ENCODE data around the gene GTF2F1. TPM values are rescaled to one million over a fixed set of nuclear protein-coding genes. Genes with fewer than 3 reads are reported as not detected.
"Not testable (repeated sequence)": the region's sequence is repeated elsewhere in the genome, so short reads cannot be mapped to it uniquely, and the experiment has no call there.

Gene GTF2F1
- total RNA-seq, 2 donors from 2014 or later, result 53.8 to 56.1 TPM

DNA sequence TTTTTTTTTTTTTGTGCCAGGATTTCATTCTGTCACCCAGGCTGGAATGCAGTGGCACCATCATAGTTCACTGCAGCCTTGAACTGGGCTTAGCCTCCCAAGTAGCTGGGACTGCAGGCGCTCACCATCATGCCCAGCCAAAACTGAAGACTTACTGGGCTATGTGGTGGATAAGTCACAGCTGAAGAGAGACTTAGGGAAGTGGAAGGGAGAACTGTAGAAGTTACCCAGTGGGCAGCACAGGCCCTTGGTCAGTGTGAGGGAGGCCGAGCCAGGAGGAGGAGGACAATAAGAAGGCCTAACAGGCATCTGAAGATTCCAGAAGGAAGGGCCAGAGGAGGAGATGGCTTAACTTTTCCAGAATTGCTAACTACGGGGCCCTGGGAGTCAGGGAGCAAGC is 13.2 kb downstream of the GTF2F1 start:
- ATAC-seq (replicated peaks), result no peak
- Mint-ChIP-seq H3K4me3 (no peak overlapping the region), H3K4me1 (no peaks in the 10 kb centered on the region), H3K27me3 (no peaks in the 10 kb centered on the region), H3K27ac (no peak overlapping the region), H3K36me3 (ENCODE audit: low read depth) (peaks cover 64% of the 10 kb centered on the region), H3K9me3 (no peaks in the 10 kb centered on the region)

DNA sequence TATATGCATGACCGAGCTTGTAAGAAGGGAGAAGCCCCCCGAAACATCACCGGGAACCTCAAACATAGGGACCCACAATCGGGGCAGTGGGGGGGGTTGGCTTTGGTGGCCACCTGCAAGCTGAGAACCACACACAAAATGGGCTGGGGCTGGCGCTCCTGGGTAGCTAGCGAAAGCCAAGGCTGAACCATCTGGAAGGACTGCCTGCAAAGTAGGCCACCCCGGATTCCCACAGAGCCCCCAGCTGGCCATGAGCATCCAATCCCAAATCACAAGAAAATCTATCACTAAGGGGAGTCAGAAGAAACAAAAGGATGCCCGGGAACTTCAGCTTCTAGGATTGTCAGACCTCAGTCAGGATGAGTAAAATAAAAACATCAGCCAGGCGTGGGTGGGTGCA is 14.5 kb downstream of the GTF2F1 start:
- no peaks in the 10 kb centered on the region for H3K4me1 Mint-ChIP-seq

DNA sequence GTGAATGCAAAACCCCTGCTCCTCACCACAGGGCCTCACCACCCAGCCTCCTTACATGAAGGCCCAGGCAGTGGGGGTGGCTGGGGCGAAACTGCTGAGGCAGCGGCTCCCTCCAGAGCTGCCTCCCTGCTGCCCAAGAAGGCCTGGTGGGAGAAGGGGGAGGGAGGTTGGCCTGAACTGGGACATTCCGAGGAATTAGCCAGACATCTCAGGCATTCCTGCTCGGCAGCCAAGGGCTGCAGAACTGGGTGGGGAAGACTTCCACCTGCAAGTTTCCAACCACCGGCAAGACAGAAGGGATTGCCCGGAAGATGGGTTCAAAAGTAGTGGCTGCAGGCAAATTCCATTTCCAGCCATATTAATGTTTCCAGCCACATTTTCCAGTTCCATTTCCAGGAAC is 14.9 kb downstream of the GTF2F1 start:
- no peak overlapping the region for H3K4me3 Mint-ChIP-seq
- H3K4me1 Mint-ChIP-seq, result no peaks in the 10 kb centered on the region
- H3K9me3 Mint-ChIP-seq, result no peaks in the 10 kb centered on the region
- H3K27ac Mint-ChIP-seq, result no peak overlapping the region
- H3K36me3 Mint-ChIP-seq (ENCODE audit: low read depth), result peaks cover 48% of the 10 kb centered on the region
- no peaks in the 10 kb centered on the region for H3K27me3 Mint-ChIP-seq
- no peak for ATAC-seq (replicated peaks)

More for the DNA sequence above, 14.5 kb downstream of the GTF2F1 start:
- H3K4me3 Mint-ChIP-seq, result no peak overlapping the region
- H3K36me3 Mint-ChIP-seq (ENCODE audit: low read depth), result peaks cover 53% of the 10 kb centered on the region
- ATAC-seq (replicated peaks), result no peak
- H3K27me3 Mint-ChIP-seq, result no peaks in the 10 kb centered on the region
- no peaks in the 10 kb centered on the region for H3K9me3 Mint-ChIP-seq
- H3K27ac Mint-ChIP-seq, result no peak overlapping the region

DNA sequence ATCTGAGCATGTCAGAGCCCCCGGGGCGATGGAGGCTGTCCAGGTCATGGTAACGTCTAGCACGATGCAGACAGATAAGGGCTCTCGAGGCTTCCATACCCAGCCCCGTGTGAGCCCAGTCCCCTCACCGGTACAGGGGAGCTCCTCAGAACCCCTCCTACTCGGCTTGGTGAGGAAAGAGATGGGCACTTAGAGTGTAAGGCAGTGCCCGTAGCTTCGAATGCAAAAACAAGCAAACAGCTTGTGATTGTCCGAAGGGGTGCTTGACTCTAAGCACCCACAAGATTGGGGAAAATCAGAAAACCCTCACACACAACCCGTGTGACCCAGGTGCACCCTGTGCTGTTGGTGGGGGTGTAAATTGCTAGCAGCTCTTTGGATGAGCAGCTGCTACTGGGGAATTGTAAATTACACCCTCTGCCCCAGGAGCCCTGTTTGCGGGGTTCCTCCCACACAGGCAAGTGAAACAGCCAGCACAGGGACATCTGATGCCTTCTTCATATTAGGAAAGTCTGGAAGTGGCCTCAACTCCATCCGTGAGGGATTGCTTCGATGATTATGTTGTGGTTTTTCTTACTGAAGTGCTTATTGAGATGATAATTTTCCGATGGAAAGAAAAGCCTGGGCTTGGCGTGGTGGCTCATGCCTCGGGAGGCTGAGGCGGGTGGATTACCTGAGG is 16.3 kb downstream of the GTF2F1 start:
- Mint-ChIP-seq H3K4me1 (peaks cover 4% of the 10 kb centered on the region), H3K4me3 (no peak overlapping the region), H3K27ac (no peak overlapping the region), H3K36me3 (ENCODE audit: low read depth) (peaks cover 34% of the 10 kb centered on the region), H3K9me3 (no peaks in the 10 kb centered on the region), H3K27me3 (no peaks in the 10 kb centered on the region)
- ATAC-seq (replicated peaks), result no peak

DNA sequence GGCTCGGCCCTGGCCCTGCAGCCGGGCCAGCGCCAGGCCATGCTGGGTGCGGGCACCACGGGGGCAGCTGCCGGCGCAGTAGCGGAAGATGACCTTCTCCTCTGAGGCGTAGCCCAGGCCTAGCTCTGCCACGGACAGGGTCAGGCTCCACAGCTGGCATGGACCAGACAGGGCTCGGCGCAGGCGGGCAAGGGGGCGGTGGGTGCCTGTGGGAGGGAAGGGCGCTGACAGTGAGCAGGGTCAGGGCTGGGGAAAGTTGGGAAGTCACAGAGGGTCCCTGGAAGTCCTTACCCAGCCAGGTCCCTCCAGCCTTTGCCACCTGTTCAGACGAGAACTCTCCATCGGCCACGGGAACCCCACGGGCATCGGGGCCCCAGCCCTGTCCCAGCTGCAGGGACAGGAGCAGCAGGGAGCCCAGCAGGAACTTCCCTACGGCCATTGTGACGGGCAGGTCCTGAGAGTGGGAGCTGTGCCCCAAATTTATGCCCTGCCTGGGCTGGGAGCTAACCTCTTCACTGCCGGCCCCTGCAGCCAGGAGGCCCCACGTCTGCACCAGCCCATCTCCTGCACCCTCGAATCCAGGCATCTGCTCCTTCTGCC is 17.5 kb downstream of the GTF2F1 start, which contains the start of gene PSPN:
TSS of gene PSPN (minus strand) at position 523 of the 600 bp plus-strand sequence. CDS start at position 439, 84 bp downstream.
- Mint-ChIP-seq H3K9me3 (no peaks in the 10 kb centered on the region), H3K4me3 (peak within 1 kb of the TSS; percentile 16), H3K27me3 (no peaks in the 10 kb centered on the region), H3K27ac (no peak within 1 kb of the TSS), H3K36me3 (ENCODE audit: low read depth) (peaks cover 23% of the 10 kb centered on the region), H3K4me1 (peaks cover 4% of the 10 kb centered on the region)
- ATAC-seq (replicated peaks), result no peak

DNA sequence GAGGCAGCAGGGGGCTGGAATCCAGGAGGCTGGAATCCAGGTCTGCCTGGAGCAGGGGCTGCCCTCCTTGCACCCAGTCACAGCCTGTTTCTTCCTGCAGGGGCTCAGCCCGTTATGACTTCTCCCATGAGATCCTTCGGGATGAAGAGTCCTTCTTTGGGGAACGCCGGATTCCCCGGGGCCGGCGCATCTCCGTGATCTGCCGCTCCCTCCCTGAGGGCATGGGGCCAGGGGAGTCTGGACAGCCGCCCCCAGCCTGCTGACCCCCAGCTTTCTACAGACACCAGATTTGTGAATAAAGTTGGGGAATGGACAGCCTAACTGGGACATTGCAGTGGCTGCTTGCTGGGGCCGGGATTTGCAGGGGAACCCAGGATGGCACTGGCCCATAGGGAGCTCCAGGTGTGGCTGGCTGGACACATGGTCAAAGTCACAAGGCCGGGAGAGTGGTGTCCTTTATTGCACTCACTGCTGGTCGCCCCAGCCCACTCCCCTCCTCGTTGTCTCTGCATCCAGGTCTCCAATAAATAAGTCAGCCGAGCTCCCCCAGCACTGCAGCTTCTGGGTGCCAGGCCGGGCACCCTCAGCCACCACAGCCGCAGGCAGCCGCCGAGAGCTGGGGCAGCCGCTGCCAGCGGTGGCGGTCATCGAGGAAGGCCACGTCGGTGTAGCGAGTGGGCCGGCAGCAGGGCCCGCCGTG is 18.1 kb downstream of the GTF2F1 start:
- Mint-ChIP-seq H3K4me1 (peaks cover 6% of the 10 kb centered on the region), H3K27ac (no peak overlapping the region), H3K36me3 (ENCODE audit: low read depth) (peaks cover 21% of the 10 kb centered on the region), H3K4me3 (peak overlapping the region; percentile 16), H3K9me3 (no peaks in the 10 kb centered on the region), H3K27me3 (no peaks in the 10 kb centered on the region)
- ATAC-seq (replicated peaks), result no peak

DNA sequence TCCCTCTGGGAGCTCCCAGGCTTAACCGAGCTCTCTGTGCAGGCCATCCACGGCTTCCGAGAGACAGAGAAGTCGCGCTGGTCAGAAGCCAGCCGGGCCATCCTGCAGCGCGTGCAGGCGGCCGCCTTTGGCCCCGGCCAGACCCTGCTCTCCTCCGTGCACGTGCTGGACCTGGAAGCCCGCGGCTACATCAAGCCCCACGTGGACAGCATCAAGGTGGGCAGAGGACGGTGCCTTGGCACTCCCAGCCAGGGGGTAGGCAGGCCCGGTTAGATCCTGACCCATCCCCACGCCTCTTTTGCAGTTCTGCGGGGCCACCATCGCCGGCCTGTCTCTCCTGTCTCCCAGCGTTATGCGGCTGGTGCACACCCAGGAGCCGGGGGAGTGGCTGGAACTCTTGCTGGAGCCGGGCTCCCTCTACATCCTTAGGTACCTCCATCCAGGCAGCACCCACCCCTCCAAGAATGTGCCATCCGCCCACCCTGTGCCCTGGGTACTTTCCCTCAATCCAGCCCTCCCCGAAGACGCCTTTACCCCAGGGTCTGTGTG is 18.7 kb downstream of the GTF2F1 start:
- H3K27ac Mint-ChIP-seq, result no peak overlapping the region

DNA sequence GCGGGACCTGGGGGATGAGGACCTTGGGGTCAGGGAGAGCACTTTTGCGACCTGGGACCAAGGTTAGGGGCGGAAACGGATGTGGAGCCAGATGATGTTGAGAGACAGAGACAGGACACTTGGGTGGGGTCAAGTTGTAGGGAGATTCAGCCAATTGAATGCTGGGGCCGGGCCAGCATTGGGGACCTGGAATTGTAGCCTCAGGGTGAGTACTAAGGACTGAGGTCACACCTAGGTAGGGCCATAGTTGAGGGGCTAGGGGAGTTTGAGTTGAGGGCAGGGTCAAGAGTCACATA is 19.2 kb downstream of the GTF2F1 start:
- Mint-ChIP-seq H3K4me1 (peaks cover 13% of the 10 kb centered on the region), H3K4me3 (peak overlapping the region; percentile 78), H3K9me3 (no peaks in the 10 kb centered on the region), H3K27ac (peak overlapping the region; percentile 84), H3K36me3 (ENCODE audit: low read depth) (peaks cover 21% of the 10 kb centered on the region), H3K27me3 (no peaks in the 10 kb centered on the region)
- ATAC-seq (replicated peaks), result no peak

More for the DNA sequence above, 18.7 kb downstream of the GTF2F1 start:
- Mint-ChIP-seq H3K4me3 (peak overlapping the region; percentile 78), H3K9me3 (no peaks in the 10 kb centered on the region), H3K36me3 (ENCODE audit: low read depth) (peaks cover 21% of the 10 kb centered on the region), H3K27me3 (no peaks in the 10 kb centered on the region), H3K4me1 (peaks cover 12% of the 10 kb centered on the region)
- no peak for ATAC-seq (replicated peaks)

DNA sequence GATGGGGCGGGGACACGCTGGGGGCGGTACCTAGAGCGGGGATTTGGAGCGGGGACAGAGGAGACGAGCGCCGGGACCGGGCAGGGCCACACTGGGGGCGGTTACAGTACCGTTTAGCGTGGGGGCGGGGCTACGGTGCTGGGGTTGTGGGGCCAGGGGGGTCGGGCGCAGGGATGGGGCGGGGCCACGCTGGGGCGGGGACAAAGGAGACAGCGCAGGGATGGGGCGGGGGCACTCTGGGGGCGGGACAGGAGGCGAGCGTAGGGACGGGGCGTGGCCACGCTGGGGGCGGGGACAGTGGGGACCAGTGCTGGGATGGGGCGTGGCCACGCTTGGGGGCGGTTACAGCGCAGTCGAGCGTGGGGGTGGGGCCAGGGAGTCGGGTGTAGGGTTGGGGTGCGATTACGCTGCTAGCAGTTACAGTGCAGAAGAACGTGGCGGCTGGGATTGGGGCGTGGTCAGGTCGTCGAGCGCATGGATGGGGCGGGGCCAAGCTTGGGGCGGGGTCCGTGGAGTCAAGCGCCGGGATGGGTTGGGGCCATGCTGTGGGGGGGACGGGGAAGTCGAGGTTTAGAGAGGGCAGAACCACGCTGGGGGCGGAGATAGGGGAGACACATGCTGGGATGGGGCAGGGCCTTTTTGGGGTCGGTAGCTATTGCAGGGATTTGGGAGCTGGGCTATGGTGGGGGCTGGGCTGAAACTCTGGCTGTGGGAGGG is 19.7 kb downstream of the GTF2F1 start:
- peak; percentile 75 for ATAC-seq (replicated peaks)
- H3K4me3 Mint-ChIP-seq, result peak overlapping the region; percentile 78
- no peaks in the 10 kb centered on the region for H3K27me3 Mint-ChIP-seq
- H3K9me3 Mint-ChIP-seq, result no peaks in the 10 kb centered on the region
- peak overlapping the region; percentile 84 for H3K27ac Mint-ChIP-seq
- H3K36me3 Mint-ChIP-seq (ENCODE audit: low read depth), result peaks cover 21% of the 10 kb centered on the region
- H3K4me1 Mint-ChIP-seq, result peaks cover 13% of the 10 kb centered on the region

DNA sequence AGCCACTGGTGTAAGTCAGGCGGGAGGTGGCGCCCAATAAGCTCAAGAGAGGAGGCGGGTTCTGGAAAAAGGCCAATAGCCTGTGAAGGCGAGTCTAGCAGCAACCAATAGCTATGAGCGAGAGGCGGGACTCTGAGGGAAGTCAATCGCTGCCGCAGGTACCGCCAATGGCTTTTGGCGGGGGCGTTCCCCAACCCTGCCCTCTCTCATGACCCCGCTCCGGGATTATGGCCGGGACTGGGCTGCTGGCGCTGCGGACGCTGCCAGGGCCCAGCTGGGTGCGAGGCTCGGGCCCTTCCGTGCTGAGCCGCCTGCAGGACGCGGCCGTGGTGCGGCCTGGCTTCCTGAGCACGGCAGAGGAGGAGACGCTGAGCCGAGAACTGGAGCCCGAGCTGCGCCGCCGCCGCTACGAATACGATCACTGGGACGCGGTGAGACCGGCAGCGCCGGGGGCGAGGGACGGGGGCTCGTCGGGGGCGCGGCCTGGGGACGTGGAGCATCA is 20.3 kb downstream of the GTF2F1 start, which contains the start of gene ALKBH7:
TSS of gene ALKBH7 (plus strand) at position 201 of the 502 bp plus-strand sequence. CDS start at position 228, 27 bp downstream.
- peaks cover 13% of the 10 kb centered on the region for H3K4me1 Mint-ChIP-seq
- H3K27ac Mint-ChIP-seq, result peak within 1 kb of the TSS; percentile 84
- peak; percentile 84 for ATAC-seq (replicated peaks)
- no peaks in the 10 kb centered on the region for H3K9me3 Mint-ChIP-seq
- H3K4me3 Mint-ChIP-seq, result peak within 1 kb of the TSS; percentile 78
- peaks cover 26% of the 10 kb centered on the region for H3K36me3 Mint-ChIP-seq (ENCODE audit: low read depth)
- no peaks in the 10 kb centered on the region for H3K27me3 Mint-ChIP-seq

DNA sequence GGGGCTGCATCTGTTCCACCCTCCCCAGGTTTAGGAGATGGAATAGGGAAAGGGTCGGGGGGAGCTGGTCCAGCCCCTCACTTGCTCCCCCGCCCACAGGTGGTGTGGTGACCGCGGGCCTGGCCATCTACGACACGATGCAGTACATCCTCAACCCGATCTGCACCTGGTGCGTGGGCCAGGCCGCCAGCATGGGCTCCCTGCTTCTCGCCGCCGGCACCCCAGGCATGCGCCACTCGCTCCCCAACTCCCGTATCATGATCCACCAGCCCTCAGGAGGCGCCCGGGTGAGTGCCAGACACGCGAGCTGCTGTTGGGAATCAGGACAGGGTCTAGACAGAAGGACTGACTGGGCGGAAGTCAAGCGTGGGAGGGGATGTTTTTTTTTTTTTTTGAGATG is 28.6 kb downstream of the GTF2F1 start:
- Mint-ChIP-seq H3K27me3 (no peaks in the 10 kb centered on the region), H3K4me3 (peak overlapping the region; percentile 45), H3K9me3 (no peaks in the 10 kb centered on the region), H3K27ac (no peak overlapping the region), H3K36me3 (ENCODE audit: low read depth) (peaks cover 75% of the 10 kb centered on the region), H3K4me1 (peaks cover 8% of the 10 kb centered on the region)
- no peak for ATAC-seq (replicated peaks)

DNA sequence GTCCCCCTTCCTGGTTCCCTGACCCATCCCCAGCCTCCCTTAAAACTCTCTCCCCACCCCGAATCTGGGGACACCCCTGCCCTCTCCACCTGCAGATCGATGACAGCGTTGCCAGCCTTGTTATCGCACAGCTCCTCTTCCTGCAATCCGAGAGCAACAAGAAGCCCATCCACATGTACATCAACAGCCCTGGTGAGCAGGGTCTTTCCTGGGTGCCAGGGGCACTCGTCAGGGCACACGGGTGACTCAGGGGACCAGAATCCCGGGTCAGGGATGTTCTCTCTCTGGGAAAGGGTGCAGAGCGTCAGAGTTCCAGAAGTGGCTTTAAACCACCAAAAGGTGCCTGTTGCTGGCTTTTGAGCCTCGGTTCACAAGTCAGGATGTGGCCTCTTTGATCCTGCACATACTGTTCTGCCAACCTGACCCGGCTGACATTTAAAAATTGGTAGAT is 30.6 kb downstream of the GTF2F1 start:
- no peaks in the 10 kb centered on the region for H3K27me3 Mint-ChIP-seq
- H3K4me3 Mint-ChIP-seq, result peak overlapping the region; percentile 87
- H3K9me3 Mint-ChIP-seq, result no peaks in the 10 kb centered on the region
- ATAC-seq (replicated peaks), result peak; percentile 5
- H3K36me3 Mint-ChIP-seq (ENCODE audit: low read depth), result peaks cover 56% of the 10 kb centered on the region
- H3K4me1 Mint-ChIP-seq, result peaks cover 6% of the 10 kb centered on the region
- peak overlapping the region; percentile 88 for H3K27ac Mint-ChIP-seq

DNA sequence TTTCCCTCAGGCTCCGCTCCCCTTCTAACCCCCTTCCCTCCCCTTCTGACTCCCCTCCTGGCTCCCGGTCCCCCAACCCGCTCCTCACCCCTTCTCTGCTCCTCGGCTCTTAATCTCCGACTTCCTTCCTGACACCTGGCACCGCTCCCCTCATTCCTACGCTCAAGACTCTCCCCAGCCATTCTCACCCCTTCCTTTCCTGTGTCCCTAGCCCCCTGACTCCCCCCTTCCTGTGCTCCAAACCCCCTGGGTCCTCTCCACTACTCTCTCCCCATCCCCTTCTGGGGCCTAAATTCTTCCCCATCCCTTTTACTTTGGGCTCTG is 31.0 kb downstream of the GTF2F1 start:
- peaks cover 52% of the 10 kb centered on the region for H3K36me3 Mint-ChIP-seq (ENCODE audit: low read depth)
- H3K4me3 Mint-ChIP-seq, result peak overlapping the region; percentile 87
- H3K27ac Mint-ChIP-seq, result peak overlapping the region; percentile 88
- ATAC-seq (replicated peaks), result peak; percentile 12
- no peaks in the 10 kb centered on the region for H3K9me3 Mint-ChIP-seq
- H3K27me3 Mint-ChIP-seq, result no peaks in the 10 kb centered on the region
- peaks cover 6% of the 10 kb centered on the region for H3K4me1 Mint-ChIP-seq

DNA sequence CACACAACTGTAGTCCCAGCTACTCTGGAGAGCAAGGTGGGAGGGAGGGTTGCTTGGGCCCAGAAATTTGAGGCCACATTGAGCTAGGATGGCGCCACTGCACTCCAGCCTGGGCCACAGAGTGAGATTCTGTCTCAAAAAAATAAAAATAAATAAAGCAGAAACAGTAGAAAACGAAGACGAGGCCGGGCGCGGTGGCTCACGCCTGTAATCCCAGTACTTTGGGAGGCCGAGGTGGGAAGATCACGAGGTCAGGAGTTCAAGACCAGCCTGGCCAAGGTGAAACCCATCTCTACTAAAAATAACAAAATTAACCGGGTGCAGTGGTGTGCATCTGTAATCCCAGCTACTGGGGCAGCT is 32.1 kb downstream of the GTF2F1 start:
- peaks cover 43% of the 10 kb centered on the region for H3K36me3 Mint-ChIP-seq (ENCODE audit: low read depth)
- not testable (repeated sequence) for H3K4me1 Mint-ChIP-seq; ATAC-seq (replicated peaks); H3K27me3 Mint-ChIP-seq; H3K9me3 Mint-ChIP-seq
- H3K4me3 Mint-ChIP-seq, result peak overlapping the region; percentile 87
- H3K27ac Mint-ChIP-seq, result peak overlapping the region; percentile 88

Measured in activated T-helper 17 cell treated with anti-CD3 and anti-CD28 coated beads, Interleukin-2, amount 50 U/mL, for 72 hours (primary cell).